Measurements from ENCODE around the gene PERM1. TPM values are rescaled to one million over a fixed set of nuclear protein-coding genes. Genes with fewer than 3 reads are reported as not detected.

Gene PERM1
- total and polyA plus RNA-seq, 9 of the 15 experiments (the other 6 are each of a cell fraction or from before 2014, with no cell fraction given), result not detected

- TF ChIP-seq FUS (optimal IDR thresholded peaks at IDR 0.05; ENCODE audit: low read depth, low read length), result peak; percentile 73
- no peak for TF ChIP-seq MLX (CRISPR knock-in tag; conservative IDR thresholded peaks at IDR 0.05)
- no peak for TF ChIP-seq ZNF444 (CRISPR knock-in tag; IDR thresholded peaks at IDR 0.05)
- TF ChIP-seq POU5F1 (IDR thresholded peaks at IDR 0.05; ENCODE audit: borderline replicate concordance, low read depth, low read length, partially characterized antibody), result no peak
- TF ChIP-seq PCBP1 (IDR thresholded peaks at IDR 0.05; ENCODE audit: low read depth, low read length, poor library complexity, severe bottlenecking), result peak; percentile 8
- no peak for TF ChIP-seq CREB5 (CRISPR knock-in tag; IDR thresholded peaks at IDR 0.05)
- peak; percentile 16; the same call in 1 of the 2 replicates for TF ChIP-seq ZFX (CRISPR knock-in tag; IDR thresholded peaks at IDR 0.05)
- no peak for TF ChIP-seq TEAD1 (CRISPR knock-in tag; IDR thresholded peaks at IDR 0.05)
- no peak for TF ChIP-seq SREBF1 (IDR thresholded peaks at IDR 0.05; ENCODE audit: borderline replicate concordance, low read depth, low read length)
- peak; percentile 91 for TF ChIP-seq EGR1 (conservative IDR thresholded peaks at IDR 0.05)
- peak; percentile 86 for TF ChIP-seq ZFP36 (IDR thresholded peaks at IDR 0.05; ENCODE audit: low read depth, low read length, partially characterized antibody)
- peak; percentile 95 for TF ChIP-seq CXXC5 (CRISPR knock-in tag; IDR thresholded peaks at IDR 0.05)
- peak in 1 of 2 experiments; percentile 61; a peak in 2 of 4 replicates for TF ChIP-seq MNT (conservative IDR thresholded peaks at IDR 0.05)
- peak in 2 of 3 experiments; percentile 50 to 61 for TF ChIP-seq YY1 (IDR thresholded peaks at IDR 0.05; ENCODE audit: borderline replicate concordance in 1 of 3, control insufficient read depth in 1 of 3, extremely low read depth in 1 of 3, insufficient read depth in 3 of 3, insufficient read length in 1 of 3, insufficient replicate concordance in 2 of 3, low read depth in 1 of 3, low read length in 2 of 3)
- TF ChIP-seq CHD2 (IDR thresholded peaks at IDR 0.05; ENCODE audit: low read depth, low read length), result no peak
- TF ChIP-seq HMGN3 (IDR thresholded peaks at IDR 0.05; ENCODE audit: borderline replicate concordance, extremely low read depth, insufficient read length, low read depth, low read length), result peak; percentile 96
- TF ChIP-seq, protein P1, sequence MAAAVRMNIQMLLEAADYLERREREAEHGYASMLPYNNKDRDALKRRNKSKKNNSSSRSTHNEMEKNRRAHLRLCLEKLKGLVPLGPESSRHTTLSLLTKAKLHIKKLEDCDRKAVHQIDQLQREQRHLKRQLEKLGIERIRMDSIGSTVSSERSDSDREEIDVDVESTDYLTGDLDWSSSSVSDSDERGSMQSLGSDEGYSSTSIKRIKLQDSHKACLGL (CRISPR knock-in tag; IDR thresholded peaks at IDR 0.05; ENCODE audit: borderline replicate concordance, poor library complexity, severe bottlenecking), result no peak
- TF ChIP-seq CCNT2 (IDR thresholded peaks at IDR 0.05; ENCODE audit: borderline replicate concordance, extremely low read depth, insufficient read length, low read depth, low read length), result peak; percentile 95
- TF ChIP-seq PHF21A (IDR thresholded peaks at IDR 0.05; ENCODE audit: borderline replicate concordance, low read depth), result 0 out of 2 replicates have a peak, but pooled peaks have one; percentile 22
Measured at GRCh38 chr1:941588-942383, 40.1 kb downstream of the PERM1 start (continued).

Measured in K562 (cell line).